HepG2 (cell line): ENCODE results near the gene HAPLN1.
"Not testable (repeated sequence)": the region's sequence is repeated elsewhere in the genome, so short reads cannot be mapped to it uniquely, and the experiment has no call there.

Source experiments
- CHCHD3 ChIP-seq: sonication (generic); formaldehyde crosslinking; IDR thresholded peaks from 2 replicates; pipeline ENCODE4 v1.8.0; 2022; ENCODE audit warnings: mild to moderate bottlenecking, missing genetic modification reagents, moderate library complexity
- CTCF ChIP-seq: sonication (generic); formaldehyde crosslinking; IDR thresholded peaks from 2 replicates; pipeline ENCODE4 v1.5.0; 2020; ENCODE audit warnings: mild to moderate bottlenecking, missing genetic modification reagents, moderate library complexity
- GMEB2 ChIP-seq: IDR thresholded peaks from 2 replicates; pipeline ENCODE4 v1.6.1; 2016; ENCODE audit warnings: missing biosample characterization, missing genetic modification reagents, low read depth
- HDAC2 ChIP-seq: sonication (generic); formaldehyde crosslinking; IDR thresholded peaks from 2 replicates; pipeline ENCODE4 v1.4.0; 2020; ENCODE audit warnings: missing genetic modification reagents
- MXI1 ChIP-seq: IDR thresholded peaks from 3 replicates; pipeline ENCODE4 v1.6.1; 2012; ENCODE audit warnings: low read depth, low read length, inconsistent platforms, borderline replicate concordance
- ZNF275 ChIP-seq: sonication (generic); formaldehyde crosslinking; IDR thresholded peaks from 2 replicates; pipeline ENCODE4 v1.8.0; 2022; ENCODE audit warnings: missing genetic modification reagents, mild to moderate bottlenecking, inconsistent platforms, borderline replicate concordance

DNA sequence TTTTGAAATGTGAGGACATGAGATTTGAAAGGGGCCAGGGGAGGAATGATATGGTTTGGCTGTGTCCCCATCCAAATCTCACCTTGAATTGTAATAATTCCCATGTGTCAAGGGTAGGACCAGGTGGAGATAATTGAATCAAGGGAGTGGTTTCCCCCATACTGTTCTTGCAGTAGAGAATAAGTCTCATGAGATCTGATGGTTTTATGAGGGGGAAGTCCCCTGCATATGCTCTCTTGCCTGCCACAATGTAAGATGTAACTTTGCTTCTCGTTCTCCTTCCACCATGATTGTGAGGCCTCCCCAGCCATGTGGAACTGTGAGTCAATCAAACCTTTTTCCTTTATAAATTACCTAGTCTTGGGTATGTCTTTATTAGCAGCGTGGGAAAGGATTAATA is 15.5 kb upstream of the HAPLN1 start:
- not testable (repeated sequence) for TF ChIP-seq CHCHD3 (CRISPR knock-in tag); CTCF (CRISPR knock-in tag); GMEB2 (CRISPR knock-in tag); HDAC2; MXI1; ZNF275 (CRISPR knock-in tag)
